ENCODE measurements around the gene NFXL1. TPM values are rescaled to one million over a fixed set of nuclear protein-coding genes. Genes with fewer than 3 reads are reported as not detected.
A peak's percentile ranks its signal among the peaks of the same experiment; 100 is the strongest.

Gene NFXL1
- total RNA-seq, 2 donors from 2014 or later, result 14.0 to 14.2 TPM

DNA sequence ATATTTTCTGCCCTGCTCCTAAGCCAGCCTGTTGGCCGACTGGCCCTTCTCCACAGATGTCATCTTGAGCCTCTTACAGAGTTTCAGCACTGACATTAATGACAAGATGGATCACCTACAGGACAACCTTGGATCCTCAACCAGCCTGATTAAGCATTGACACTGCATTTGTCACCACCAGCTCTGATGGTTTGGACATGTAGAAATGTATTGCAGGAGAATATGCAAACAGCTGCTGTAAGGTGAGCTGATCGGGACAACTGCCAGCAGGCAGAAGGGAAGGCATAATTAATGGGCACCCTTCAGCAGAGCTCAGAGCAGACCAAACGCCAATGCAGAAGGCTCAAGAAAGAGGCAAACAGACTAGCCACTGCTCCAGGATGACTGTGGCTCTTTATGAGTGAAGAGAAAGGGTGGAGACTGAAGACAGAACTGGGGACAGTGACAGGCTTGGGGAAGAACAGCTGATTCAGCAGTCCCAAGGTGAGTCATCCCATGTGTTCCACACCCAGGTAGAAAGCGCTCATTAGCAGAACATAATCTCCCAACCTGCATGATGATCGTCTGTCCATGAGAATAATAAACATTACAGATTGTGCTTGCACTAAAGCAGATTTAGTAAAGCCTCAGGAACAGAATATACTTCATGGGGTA lies 83.2 kb downstream of the NFXL1 start:
- Histone ChIP-seq H3K36me3 (replicated peaks in 1 of 2; ENCODE audit: insufficient read depth in 1 of 2, low read depth in 2 of 2) (no peaks in the 10 kb centered on the region), H3K4me3 (no peak overlapping the region), H3K4me1 (peaks cover 6% of the 10 kb centered on the region), H3K27me3 (no peaks in the 10 kb centered on the region), H3K27ac (no peak overlapping the region), H3K9me3 (no peaks in the 10 kb centered on the region)
- no peak for TF ChIP-seq POLR2A (IDR thresholded peaks at IDR 0.05)
- TF ChIP-seq, protein P1, sequence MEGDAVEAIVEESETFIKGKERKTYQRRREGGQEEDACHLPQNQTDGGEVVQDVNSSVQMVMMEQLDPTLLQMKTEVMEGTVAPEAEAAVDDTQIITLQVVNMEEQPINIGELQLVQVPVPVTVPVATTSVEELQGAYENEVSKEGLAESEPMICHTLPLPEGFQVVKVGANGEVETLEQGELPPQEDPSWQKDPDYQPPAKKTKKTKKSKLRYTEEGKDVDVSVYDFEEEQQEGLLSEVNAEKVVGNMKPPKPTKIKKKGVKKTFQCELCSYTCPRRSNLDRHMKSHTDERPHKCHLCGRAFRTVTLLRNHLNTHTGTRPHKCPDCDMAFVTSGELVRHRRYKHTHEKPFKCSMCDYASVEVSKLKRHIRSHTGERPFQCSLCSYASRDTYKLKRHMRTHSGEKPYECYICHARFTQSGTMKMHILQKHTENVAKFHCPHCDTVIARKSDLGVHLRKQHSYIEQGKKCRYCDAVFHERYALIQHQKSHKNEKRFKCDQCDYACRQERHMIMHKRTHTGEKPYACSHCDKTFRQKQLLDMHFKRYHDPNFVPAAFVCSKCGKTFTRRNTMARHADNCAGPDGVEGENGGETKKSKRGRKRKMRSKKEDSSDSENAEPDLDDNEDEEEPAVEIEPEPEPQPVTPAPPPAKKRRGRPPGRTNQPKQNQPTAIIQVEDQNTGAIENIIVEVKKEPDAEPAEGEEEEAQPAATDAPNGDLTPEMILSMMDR (IDR thresholded peaks at IDR 0.05), result no peak
- WGBS, 2 donors, result 53 to 70% methylated on average over 5 of the region's 5 CpGs
- intact Hi-C loops (cut with DNase I), result loop anchor here (10.0 kb wide), 1 partner anchor 126 kb away; no protein-coding TSS in a partner anchor
- no peak for ATAC-seq
- DNase-seq, result peak in 1 of 4 donors; percentile 14

DNA sequence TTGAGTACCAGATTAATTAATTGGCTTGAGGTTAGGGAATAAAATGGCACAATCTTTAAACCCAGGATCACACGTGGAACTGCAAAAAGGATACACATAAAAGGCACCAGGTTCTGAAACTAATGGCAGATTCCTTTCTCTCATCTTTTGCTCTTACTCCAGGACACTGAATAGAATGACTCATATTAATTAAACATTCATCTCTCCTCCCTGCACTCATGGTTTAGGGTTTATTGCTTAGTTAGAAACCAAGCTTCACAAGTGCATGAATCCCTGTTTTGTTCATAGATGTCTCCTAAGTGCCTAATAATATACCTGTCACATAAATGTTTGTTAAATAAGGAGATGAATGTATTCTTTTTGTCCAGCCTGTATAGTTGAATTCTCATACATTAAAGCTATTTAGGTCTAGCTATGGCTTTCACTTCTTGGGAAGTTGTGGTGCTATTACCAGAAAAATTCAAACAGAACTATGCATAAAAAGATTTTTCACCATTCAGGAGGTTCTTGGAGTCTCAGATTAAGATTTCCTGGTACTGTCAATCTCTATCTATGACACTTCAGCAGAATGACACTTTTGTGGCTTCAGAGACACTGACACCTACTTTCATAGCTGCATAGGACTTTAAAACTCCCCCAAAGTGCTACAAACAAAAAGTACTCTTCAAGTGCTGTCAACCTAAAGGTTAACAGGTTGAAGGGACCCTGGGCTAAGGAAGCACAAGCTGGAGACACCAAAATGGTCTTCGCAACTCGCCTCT lies 83.9 kb downstream of the NFXL1 start:
- Histone ChIP-seq H3K4me1 (no peaks in the 10 kb centered on the region), H3K27ac (no peak overlapping the region), H3K9me3 (no peaks in the 10 kb centered on the region), H3K36me3 (replicated peaks in 1 of 2; ENCODE audit: insufficient read depth in 1 of 2, low read depth in 2 of 2) (no peaks in the 10 kb centered on the region), H3K27me3 (no peaks in the 10 kb centered on the region), H3K4me3 (no peak overlapping the region)
- ATAC-seq (no peak), DNase-seq (no peak)
- 72 to 83% methylated on average over 3 of the region's 3 CpGs for WGBS, 2 donors
- intact Hi-C loops (cut with DNase I), result loop anchor here (10.0 kb wide), 1 partner anchor 126 kb away; no protein-coding TSS in a partner anchor
- TF ChIP-seq, protein P1 (IDR thresholded peaks at IDR 0.05), result no peak
- no peak for TF ChIP-seq POLR2A (IDR thresholded peaks at IDR 0.05)

DNA sequence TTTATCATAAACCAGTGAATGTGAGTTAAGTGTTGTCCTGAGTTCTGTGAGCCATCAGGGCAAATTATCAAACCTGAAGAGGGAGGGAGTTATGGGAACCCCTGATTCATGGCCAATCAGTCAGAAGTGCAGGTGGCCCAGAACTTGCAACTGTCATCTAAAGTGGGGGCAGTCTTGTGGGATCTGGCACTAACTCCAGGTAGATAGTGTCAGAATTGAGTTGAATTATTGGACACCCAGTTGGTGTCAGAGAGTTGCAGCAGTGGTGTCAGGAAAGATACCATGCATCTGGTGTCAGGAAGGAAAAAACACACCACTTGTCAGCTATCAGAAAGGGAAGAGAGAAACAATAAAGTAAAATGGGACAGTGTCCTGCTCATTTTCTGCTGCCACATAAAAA lies 84.9 kb downstream of the NFXL1 start:
- intact Hi-C loops (cut with DNase I), result no loop called here
- no peak for ATAC-seq
- Histone ChIP-seq H3K4me3 (no peak overlapping the region), H3K9me3 (no peaks in the 10 kb centered on the region), H3K4me1 (peaks cover 8% of the 10 kb centered on the region), H3K27ac (no peak overlapping the region), H3K36me3 (replicated peaks in 1 of 2; ENCODE audit: insufficient read depth in 1 of 2, low read depth in 2 of 2) (no peaks in the 10 kb centered on the region), H3K27me3 (no peaks in the 10 kb centered on the region)
- TF ChIP-seq, protein P1 (IDR thresholded peaks at IDR 0.05), result no peak
- TF ChIP-seq POLR2A (IDR thresholded peaks at IDR 0.05), result no peak
- no peak for DNase-seq

DNA sequence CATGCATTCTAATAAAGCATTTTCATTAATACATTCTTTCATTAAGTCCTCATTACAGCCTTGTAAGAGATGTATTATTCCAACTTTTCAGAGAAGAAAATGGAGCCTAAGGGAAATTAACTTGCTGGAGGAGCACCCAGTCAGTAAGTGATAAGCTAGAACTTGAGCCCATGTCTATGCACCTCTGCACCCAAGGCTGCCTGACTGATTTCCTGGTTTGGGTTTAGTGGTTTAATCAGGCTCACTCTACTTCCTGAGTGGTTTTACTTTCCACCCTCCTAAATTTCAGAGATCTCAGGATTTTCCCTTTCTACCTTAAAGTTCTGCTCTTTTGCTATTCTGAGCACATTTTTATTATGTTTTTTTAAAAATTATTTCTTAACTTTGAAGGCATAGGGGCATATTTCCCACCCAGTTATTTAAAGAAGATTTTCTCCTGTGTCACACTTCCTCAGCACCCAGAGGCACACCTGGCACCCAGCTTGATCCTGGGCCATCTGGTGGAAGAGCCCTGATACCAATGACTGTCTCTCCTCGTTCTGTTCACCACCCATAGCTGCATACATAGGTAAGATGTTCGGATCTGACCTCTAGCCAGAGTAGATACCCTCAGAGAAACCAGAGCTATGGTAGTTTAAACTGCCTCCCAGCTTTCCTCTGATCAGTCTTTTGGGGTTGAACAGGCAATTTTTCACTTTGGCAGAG lies 86.9 kb downstream of the NFXL1 start:
- Histone ChIP-seq H3K9me3 (no peaks in the 10 kb centered on the region), H3K36me3 (replicated peaks in 1 of 2; ENCODE audit: insufficient read depth in 1 of 2, low read depth in 2 of 2) (no peaks in the 10 kb centered on the region), H3K27ac (no peak overlapping the region), H3K4me1 (peaks cover 8% of the 10 kb centered on the region), H3K27me3 (no peaks in the 10 kb centered on the region), H3K4me3 (no peak overlapping the region)
- DNase-seq (no peak), ATAC-seq (no peak)
- intact Hi-C loops (cut with DNase I), result no loop called here
- WGBS, 2 donors, result 63 to 71% methylated on average over 2 of the region's 2 CpGs
- TF ChIP-seq POLR2A (IDR thresholded peaks at IDR 0.05), result no peak
- TF ChIP-seq, protein P1 (IDR thresholded peaks at IDR 0.05), result no peak

Data from body of pancreas (tissue), 4 donors.